H1 (cell line): ENCODE data around the gene TARS3. TPM values are rescaled to one million over a fixed set of nuclear protein-coding genes. Genes with fewer than 3 reads are reported as not detected.

Source experiments
- CTCF ChIA-PET: fragments of 300-600 bp; sonication (Branson Sonifier 250); formaldehyde crosslinking; loops from one replicate; lab custom pipeline; 2021; ENCODE audit not compliant: partially characterized antibody; lab: Charles Lee
- POLR2A ChIA-PET: fragments of 300-600 bp; sonication (Branson Sonifier 250); formaldehyde crosslinking; loops from one replicate; lab custom pipeline; 2021; ENCODE audit warnings: inconsistent platforms; ENCODE audit not compliant: partially characterized antibody; lab: Charles Lee
- DNase-seq, 2 experiments: peaks; one replicate each; pipeline versions ENCODE4 v3.0.0 to v3.0.0-alpha.2; 2010 to 2022; ENCODE audit warnings: low spot score in 2 of 2, low read depth in 1 of 2, mixed read lengths in 1 of 2
- FAIRE-seq: peaks from 2 replicates; lab custom pipeline; 2011; peaks lifted over from hg19 to GRCh38; lab: Jason Lieb, UNC
- H2AFZ ChIP-seq: 2 replicates; pipeline ENCODE4 v1.8.1; 2012; ENCODE audit warnings: low read length, inconsistent platforms
- H2AK5ac ChIP-seq: 2 replicates; pipeline ENCODE4 v1.6.1; 2013; ENCODE audit warnings: low read depth, low read length
- H2BK120ac ChIP-seq: replicated peaks from 2 replicates; pipeline ENCODE3; 2013; ENCODE audit warnings: low read depth, low read length, inconsistent platforms
- H2BK12ac ChIP-seq: 2 replicates; pipeline ENCODE4 v1.6.1; 2013; ENCODE audit warnings: low read depth, low read length
- H2BK15ac ChIP-seq: 2 replicates; pipeline ENCODE4 v1.6.1; 2013; ENCODE audit warnings: low read length
- H2BK20ac ChIP-seq: 2 replicates; pipeline ENCODE4 v1.6.1; 2013; ENCODE audit warnings: low read length
- H2BK5ac ChIP-seq: 2 replicates; pipeline ENCODE4 v1.6.1; 2013; ENCODE audit warnings: low read depth, low read length
- H3K14ac ChIP-seq: 2 replicates; pipeline ENCODE4 v1.6.1; 2013; ENCODE audit warnings: inconsistent platforms; ENCODE audit not compliant: insufficient read length
- H3K18ac ChIP-seq: 2 replicates; pipeline ENCODE4 v1.6.1; 2013; ENCODE audit warnings: low read length; ENCODE audit errors: extremely low read depth
- H3K23ac ChIP-seq: 2 replicates; pipeline ENCODE4 v1.6.1; 2013; ENCODE audit warnings: inconsistent platforms; ENCODE audit not compliant: insufficient read length
- H3K23me2 ChIP-seq: 2 replicates; pipeline ENCODE4 v1.6.1; 2013; ENCODE audit warnings: low read depth, low read length
- H3K27ac ChIP-seq: 2 replicates; pipeline ENCODE4 v1.6.1; 2011; ENCODE audit warnings: low read depth, low read length, inconsistent platforms
- H3K27me3 ChIP-seq, 4 experiments: replicated peaks in 1 of 4; 1 replicate in 1 of 4; 2 replicates in 3 of 4; pipeline versions ENCODE4 v1.6.1 to v1.8.1; 2011 to 2013; ENCODE audit warnings: low read length in 3 of 4, mild to moderate bottlenecking in 3 of 4, inconsistent platforms in 2 of 4, mixed read lengths in 2 of 4, moderate library complexity in 1 of 4; ENCODE audit not compliant: control insufficient read depth in 3 of 4, insufficient read depth in 3 of 4; ENCODE audit errors: extremely low read depth in 1 of 4
- H3K36me3 ChIP-seq, 4 experiments: 2 replicates each; pipeline versions ENCODE4 v1.6.1 to v1.8.1; 2011 to 2013; ENCODE audit warnings: mild to moderate bottlenecking in 4 of 4, low read length in 3 of 4, moderate library complexity in 2 of 4, control low read depth in 1 of 4, inconsistent platforms in 1 of 4; ENCODE audit not compliant: insufficient read depth in 4 of 4, control insufficient read depth in 2 of 4
- H3K4ac ChIP-seq: replicated peaks from 2 replicates; pipeline ENCODE3; 2013; ENCODE audit warnings: low read length, low read depth, mixed read lengths, inconsistent platforms; ENCODE audit not compliant: insufficient read length
- H3K4me1 ChIP-seq, 4 experiments: replicated peaks in 1 of 4; 1 replicate in 1 of 4; 2 replicates in 3 of 4; pipeline versions ENCODE4 v1.6.1 to v1.8.1; 2011 to 2013; ENCODE audit warnings: low read length in 3 of 4, inconsistent platforms in 2 of 4, mixed read lengths in 1 of 4; ENCODE audit not compliant: insufficient read depth in 4 of 4, control insufficient read depth in 3 of 4
- H3K4me2 ChIP-seq, 2 experiments: 2 replicates each; pipeline versions ENCODE4 v1.6.1 to v1.8.1; 2011 to 2013; ENCODE audit warnings: low read depth in 2 of 2, low read length in 2 of 2, control low read depth in 1 of 2, inconsistent platforms in 1 of 2, mild to moderate bottlenecking in 1 of 2; ENCODE audit not compliant: insufficient read depth in 1 of 2
- H3K4me3 ChIP-seq, 4 experiments: fragments of 200-600, 300-600 bp in 1 of 4; sonication (generic), shearing (Covaris generic), sonication (Bioruptor Twin) in 1 of 4; 2 replicates each; pipeline versions ENCODE4 v1.5.1 to v1.8.1; 2011 to 2016; ENCODE audit warnings: low read length in 4 of 4, low read depth in 3 of 4, control low read depth in 2 of 4, inconsistent platforms in 2 of 4, mild to moderate bottlenecking in 2 of 4, mixed read lengths in 1 of 4, moderate library complexity in 1 of 4; ENCODE audit not compliant: insufficient read depth in 2 of 4; ENCODE audit errors: extremely low read depth in 1 of 4
- H3K56ac ChIP-seq: replicated peaks from 2 replicates; pipeline ENCODE3; 2013; ENCODE audit warnings: low read depth, mild to moderate bottlenecking, mixed read lengths, low read length, inconsistent platforms; ENCODE audit not compliant: insufficient read length
- H3K79me1 ChIP-seq: 2 replicates; pipeline ENCODE4 v1.6.1; 2013; ENCODE audit warnings: low read depth, low read length, control low read depth
- H3K79me2 ChIP-seq, 2 experiments: 2 replicates each; pipeline versions ENCODE4 v1.6.1 to v1.8.1; 2012 to 2013; ENCODE audit warnings: low read length in 2 of 2, mild to moderate bottlenecking in 2 of 2, inconsistent platforms in 1 of 2; ENCODE audit not compliant: insufficient read depth in 2 of 2, control insufficient read depth in 1 of 2
- H3K9ac ChIP-seq, 4 experiments: replicated peaks in 1 of 4; 1 replicate in 1 of 4; 2 replicates in 3 of 4; pipeline versions ENCODE4 v1.6.1 to v1.8.1; 2011 to 2013; ENCODE audit warnings: low read depth in 3 of 4, low read length in 3 of 4, control low read depth in 2 of 4, mild to moderate bottlenecking in 2 of 4, moderate library complexity in 2 of 4, inconsistent platforms in 1 of 4; ENCODE audit errors: extremely low read depth in 1 of 4
- H3K9me3 ChIP-seq, 2 experiments: 2 replicates each; pipeline versions ENCODE4 v1.6.1 to v1.8.1; 2012 to 2013; ENCODE audit warnings: mild to moderate bottlenecking in 2 of 2, moderate library complexity in 2 of 2, control low read depth in 1 of 2, inconsistent platforms in 1 of 2, low read depth in 1 of 2, low read length in 1 of 2, mixed read lengths in 1 of 2; ENCODE audit not compliant: insufficient read depth in 2 of 2
- H4K20me1 ChIP-seq, 2 experiments: replicated peaks in 1 of 2; 2 replicates each; pipeline versions ENCODE3 to v1.8.1; 2011 to 2013; ENCODE audit warnings: inconsistent platforms in 2 of 2, low read length in 2 of 2, mild to moderate bottlenecking in 1 of 2; ENCODE audit not compliant: insufficient read depth in 2 of 2, control insufficient read depth in 1 of 2
- H4K5ac ChIP-seq: 2 replicates; pipeline ENCODE4 v1.6.1; 2013; ENCODE audit warnings: low read length, low read depth, mixed read lengths, inconsistent platforms; ENCODE audit not compliant: insufficient read length
- H4K8ac ChIP-seq: 2 replicates; pipeline ENCODE4 v1.8.0; 2013; ENCODE audit warnings: mild to moderate bottlenecking, moderate library complexity, low read length, inconsistent platforms; ENCODE audit not compliant: insufficient read depth; ENCODE audit errors: extremely low read depth
- H4K91ac ChIP-seq: replicated peaks from 2 replicates; pipeline ENCODE3; 2013; ENCODE audit warnings: low read length, mixed read lengths, inconsistent platforms; ENCODE audit not compliant: insufficient read length
- ASH2L ChIP-seq: fragments of 200-600, 300-600 bp; sonication (generic); IDR thresholded peaks from one replicate; pipeline ENCODE4 v1.7.1; 2017; ENCODE audit warnings: low read length
- ATF3 ChIP-seq: IDR thresholded peaks from 2 replicates; pipeline ENCODE4 v1.6.1; 2011; ENCODE audit warnings: low read depth, mild to moderate bottlenecking, low read length; ENCODE audit not compliant: insufficient read depth
- CBX8 ChIP-seq: fragments of 300-800, 300-1000 bp; sonication (generic); IDR thresholded peaks from 2 replicates; pipeline ENCODE4 v1.7.1; 2016; ENCODE audit warnings: low read depth, low read length, borderline replicate concordance
- HDAC6 ChIP-seq: IDR thresholded peaks from one replicate; pipeline ENCODE4 v1.7.1; 2012; ENCODE audit warnings: low read depth, mild to moderate bottlenecking, inconsistent platforms, low read length, moderate library complexity
- KDM4A ChIP-seq: IDR thresholded peaks from one replicate; pipeline ENCODE4 v1.7.1; 2012; ENCODE audit warnings: low read depth, mild to moderate bottlenecking, moderate library complexity, low read length, inconsistent platforms; ENCODE audit not compliant: severe bottlenecking
- NRF1 ChIP-seq: IDR thresholded peaks from 2 replicates; pipeline ENCODE4 v1.6.1; 2011; ENCODE audit warnings: mild to moderate bottlenecking, low read depth, low read length, improper control_type of control experiment
- SP2 ChIP-seq: IDR thresholded peaks from 2 replicates; pipeline ENCODE4 v1.6.1; 2012; ENCODE audit warnings: mild to moderate bottlenecking, low read length, inconsistent platforms
- TCF12 ChIP-seq: IDR thresholded peaks from 2 replicates; pipeline ENCODE4 v1.6.1; 2011; ENCODE audit warnings: low read depth, mild to moderate bottlenecking, low read length
- whole genome bisulfite sequencing, 2 experiments: shearing (Covaris generic) in 1 of 2; methylation state at CpG; one replicate each; pipeline versions ENCODE4 v1.1.6 to v1.1.7; 2013 to 2015; ENCODE audit warnings: low lambda C conversion rate in 2 of 2, mixed read lengths in 2 of 2, inconsistent platforms in 1 of 2, low coverage in 1 of 2, missing lambda C conversion rate in 1 of 2; ENCODE audit not compliant: insufficient replicate concordance in 2 of 2, insufficient coverage in 1 of 2, insufficient read length in 1 of 2; ENCODE audit errors: extremely low coverage in 1 of 2, missing lambda C conversion rate in 1 of 2; 5-methylcytosine and 5-hydroxymethylcytosine counted together
- polyA plus RNA-seq, 7 experiments: library from polyadenylated mRNA; depleted of rRNA in 3 of 7; stranded (reverse) in 5 of 7; unstranded in 2 of 7; fragments of >200 nt in 5 of 7; fragments of 200-250 nt in 2 of 7; gene quantifications; 1 replicate in 5 of 7; 2 replicates in 1 of 7; 4 replicates in 1 of 7; pipeline versions ENCODE4 v1.2.1 to v1.2.3, GENCODE V29; 2011 to 2013; ENCODE audit warnings: missing spikeins in 2 of 7, mixed read lengths in 2 of 7
- total RNA-seq: library from RNA; stranded (reverse); fragmentation: NEBNext Ultra II Directional; extraction: Animal tissue kit (Norgen Biotek cat#: 25700); gene quantifications from 2 replicates; pipeline ENCODE4 v1.2.1, GENCODE V29; 2021

TARS3 gene
- total and polyA plus RNA-seq, 2 of the 8 experiments (the other 6 are each of a cell fraction or from before 2014, with no cell fraction given) = 2.1 to 13.9 TPM

- no peak overlapping the region for H2AFZ ChIP-seq
- no peaks in the 10 kb centered on the region for H3K79me1 ChIP-seq
- H2BK20ac ChIP-seq = no peak overlapping the region
- no peaks in the 10 kb centered on the region for H3K36me3 ChIP-seq
- H2BK15ac ChIP-seq = no peak overlapping the region
- H3K9me3 ChIP-seq = no peaks in the 10 kb centered on the region
- H3K4me1 ChIP-seq = no peaks in the 10 kb centered on the region
- no peak overlapping the region for H2BK12ac ChIP-seq
- no peaks in the 10 kb centered on the region for H4K20me1 ChIP-seq
- 93% methylated on average over 2 of the region's 2 CpGs; no CpG with 5 or more reads in 1 of the 2 experiments for WGBS, 2 experiments
- no peak overlapping the region for H2BK5ac ChIP-seq
- no peak overlapping the region for H3K4me3 ChIP-seq
- POLR2A ChIA-PET = interaction anchor here (0.5 kb wide), 1 partner anchor 97 kb away, joined by 3 read pairs; no protein-coding TSS in a partner anchor
- H2AK5ac ChIP-seq = no peak overlapping the region
- H3K23ac ChIP-seq = no peak overlapping the region
- H4K8ac ChIP-seq = no peak overlapping the region
- H3K14ac ChIP-seq = no peak overlapping the region
- H2BK120ac ChIP-seq = no peak overlapping the region
- no peak overlapping the region for H3K4ac ChIP-seq
- no peak overlapping the region for H3K4me2 ChIP-seq
- H3K56ac ChIP-seq = no peak overlapping the region
- no peaks in the 10 kb centered on the region for H3K27me3 ChIP-seq
- no peak overlapping the region for H4K91ac ChIP-seq
- no peak for DNase-seq
- H3K9ac ChIP-seq = no peak overlapping the region
- H3K27ac ChIP-seq = no peak overlapping the region
- H3K18ac ChIP-seq = no peak overlapping the region
- CTCF ChIA-PET = no interaction called here
- FAIRE-seq = no peak
- no peaks in the 10 kb centered on the region for H3K23me2 ChIP-seq
- H4K5ac ChIP-seq = no peak overlapping the region
- no peaks in the 10 kb centered on the region for H3K79me2 ChIP-seq
- no peak for TF ChIP-seq CBX8
- no peak for TF ChIP-seq HDAC6
- TF ChIP-seq SP2 = no peak
- no peak for TF ChIP-seq ATF3
- no peak for TF ChIP-seq TCF12
- no peak for TF ChIP-seq NRF1
- no peak for TF ChIP-seq ASH2L
- no peak for TF ChIP-seq KDM4A
These were observed 9.3 kb upstream of the TARS3 start for GRCh38 chr15:101733545-101733944.
